ENCODE measurements around the gene FAM111A. TPM values are rescaled to one million over a fixed set of nuclear protein-coding genes. Genes with fewer than 3 reads are reported as not detected.
A peak's percentile ranks its signal among the peaks of the same experiment; 100 is the strongest.

Gene FAM111A
- total and polyA plus RNA-seq, 9 of the 15 experiments (the other 6 are each of a cell fraction or from before 2014, with no cell fraction given): 14.8 to 30.6 (median 20.1) TPM

- no peaks in the 10 kb centered on the region for H3K79me2 ChIP-seq (ENCODE audit: control insufficient read depth, insufficient read depth, low read length)
- H3K4me3 ChIP-seq: no peak overlapping the region
- ChIA-PET CTCF (ENCODE audit: low intra/inter-chr PET ratio) (interaction anchor here (0.7 kb wide), 1 partner anchor 524 kb away, joined by 3 read pairs; no protein-coding TSS in a partner anchor), POLR2A (no interaction called here)
- FAIRE-seq: peak; percentile 87
- H3K4me2 ChIP-seq (ENCODE audit: insufficient read depth, low read length): no peak overlapping the region
- peak; percentile 88 for ATAC-seq
- 11% methylated on average over 5 of the region's 5 CpGs for WGBS (ENCODE audit: insufficient coverage, low coverage, missing lambda C conversion rate)
- DNase-seq (ENCODE audit: extremely low read depth in 1 of 4, low spot score in 3 of 4): peak; percentile 15 to 66 (median 18)
- TF ChIP-seq SMC3 (conservative IDR thresholded peaks at IDR 0.05; ENCODE audit: insufficient read depth, low read depth, low read length): peak; percentile 49; the same call in 1 of the 2 replicates
- TF ChIP-seq, protein P1, sequence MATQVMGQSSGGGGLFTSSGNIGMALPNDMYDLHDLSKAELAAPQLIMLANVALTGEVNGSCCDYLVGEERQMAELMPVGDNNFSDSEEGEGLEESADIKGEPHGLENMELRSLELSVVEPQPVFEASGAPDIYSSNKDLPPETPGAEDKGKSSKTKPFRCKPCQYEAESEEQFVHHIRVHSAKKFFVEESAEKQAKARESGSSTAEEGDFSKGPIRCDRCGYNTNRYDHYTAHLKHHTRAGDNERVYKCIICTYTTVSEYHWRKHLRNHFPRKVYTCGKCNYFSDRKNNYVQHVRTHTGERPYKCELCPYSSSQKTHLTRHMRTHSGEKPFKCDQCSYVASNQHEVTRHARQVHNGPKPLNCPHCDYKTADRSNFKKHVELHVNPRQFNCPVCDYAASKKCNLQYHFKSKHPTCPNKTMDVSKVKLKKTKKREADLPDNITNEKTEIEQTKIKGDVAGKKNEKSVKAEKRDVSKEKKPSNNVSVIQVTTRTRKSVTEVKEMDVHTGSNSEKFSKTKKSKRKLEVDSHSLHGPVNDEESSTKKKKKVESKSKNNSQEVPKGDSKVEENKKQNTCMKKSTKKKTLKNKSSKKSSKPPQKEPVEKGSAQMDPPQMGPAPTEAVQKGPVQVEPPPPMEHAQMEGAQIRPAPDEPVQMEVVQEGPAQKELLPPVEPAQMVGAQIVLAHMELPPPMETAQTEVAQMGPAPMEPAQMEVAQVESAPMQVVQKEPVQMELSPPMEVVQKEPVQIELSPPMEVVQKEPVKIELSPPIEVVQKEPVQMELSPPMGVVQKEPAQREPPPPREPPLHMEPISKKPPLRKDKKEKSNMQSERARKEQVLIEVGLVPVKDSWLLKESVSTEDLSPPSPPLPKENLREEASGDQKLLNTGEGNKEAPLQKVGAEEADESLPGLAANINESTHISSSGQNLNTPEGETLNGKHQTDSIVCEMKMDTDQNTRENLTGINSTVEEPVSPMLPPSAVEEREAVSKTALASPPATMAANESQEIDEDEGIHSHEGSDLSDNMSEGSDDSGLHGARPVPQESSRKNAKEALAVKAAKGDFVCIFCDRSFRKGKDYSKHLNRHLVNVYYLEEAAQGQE (IDR thresholded peaks at IDR 0.05; ENCODE audit: borderline replicate concordance): peak; percentile 31; the same call in 1 of the 2 replicates
- TF ChIP-seq, protein P1 (CRISPR knock-in tag; IDR thresholded peaks at IDR 0.05; ENCODE audit: low read depth): no peak
- no peak for TF ChIP-seq CAMTA2 (CRISPR knock-in tag; conservative IDR thresholded peaks at IDR 0.05)
- TF ChIP-seq, protein P2, sequence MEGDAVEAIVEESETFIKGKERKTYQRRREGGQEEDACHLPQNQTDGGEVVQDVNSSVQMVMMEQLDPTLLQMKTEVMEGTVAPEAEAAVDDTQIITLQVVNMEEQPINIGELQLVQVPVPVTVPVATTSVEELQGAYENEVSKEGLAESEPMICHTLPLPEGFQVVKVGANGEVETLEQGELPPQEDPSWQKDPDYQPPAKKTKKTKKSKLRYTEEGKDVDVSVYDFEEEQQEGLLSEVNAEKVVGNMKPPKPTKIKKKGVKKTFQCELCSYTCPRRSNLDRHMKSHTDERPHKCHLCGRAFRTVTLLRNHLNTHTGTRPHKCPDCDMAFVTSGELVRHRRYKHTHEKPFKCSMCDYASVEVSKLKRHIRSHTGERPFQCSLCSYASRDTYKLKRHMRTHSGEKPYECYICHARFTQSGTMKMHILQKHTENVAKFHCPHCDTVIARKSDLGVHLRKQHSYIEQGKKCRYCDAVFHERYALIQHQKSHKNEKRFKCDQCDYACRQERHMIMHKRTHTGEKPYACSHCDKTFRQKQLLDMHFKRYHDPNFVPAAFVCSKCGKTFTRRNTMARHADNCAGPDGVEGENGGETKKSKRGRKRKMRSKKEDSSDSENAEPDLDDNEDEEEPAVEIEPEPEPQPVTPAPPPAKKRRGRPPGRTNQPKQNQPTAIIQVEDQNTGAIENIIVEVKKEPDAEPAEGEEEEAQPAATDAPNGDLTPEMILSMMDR (IDR thresholded peaks at IDR 0.05 in 2 of 3, conservative IDR thresholded peaks at IDR 0.05 in 1 of 3; ENCODE audit: insufficient read depth in 2 of 3, low read depth in 1 of 3, low read length in 3 of 3): peak; percentile 56 to 63 (median 59); a peak in 5 of 6 replicates
- TF ChIP-seq RAD21 (CRISPR knock-in tag; conservative IDR thresholded peaks at IDR 0.05 in 1 of 2, IDR thresholded peaks at IDR 0.05 in 1 of 2): peak; percentile 41 to 52
- no peak for TF ChIP-seq HDAC3 (IDR thresholded peaks at IDR 0.05; ENCODE audit: borderline replicate concordance, partially characterized antibody)
- no peak for TF ChIP-seq GTF2E2 (tag; IDR thresholded peaks at IDR 0.05)
- H4K20me1 ChIP-seq (replicated peaks; ENCODE audit: control insufficient read depth, insufficient read depth, low read length): no peaks in the 10 kb centered on the region
- H3K36me3 ChIP-seq (ENCODE audit: control insufficient read depth, insufficient read depth, low read length): no peaks in the 10 kb centered on the region
- no peaks in the 10 kb centered on the region; a peak in 1 of 5 replicates for H3K27me3 ChIP-seq (ENCODE audit: control insufficient read depth in 2 of 2, insufficient read depth in 2 of 2, low read length in 2 of 2)
- no peak overlapping the region for H3K9ac ChIP-seq (ENCODE audit: insufficient read depth in 1 of 2, low read depth in 2 of 2, low read length in 2 of 2)
- intact Hi-C loops (cut with micrococcal nuclease): loop anchor here (1.0 kb wide), 2 partner anchors 39 to 61 kb away; no protein-coding TSS in a partner anchor
- no peak overlapping the region for H2AFZ ChIP-seq (ENCODE audit: low read depth, low read length)
- no peaks in the 10 kb centered on the region for H3K9me3 ChIP-seq (replicated peaks; ENCODE audit: control insufficient read depth, insufficient read depth, low read depth, low read length)
- in situ Hi-C loops (cut with MboI): no loop called here
- H3K9me1 ChIP-seq (ENCODE audit: control insufficient read depth, insufficient read depth, low read length): no peaks in the 10 kb centered on the region
- no TSS peak for BruUV-seq (replicated peaks)
- no peak overlapping the region for H3K27ac ChIP-seq (ENCODE audit: extremely low read depth, low read depth, low read length)
- H3K4me1 ChIP-seq (replicated peaks in 1 of 2; ENCODE audit: control insufficient read depth in 2 of 2, insufficient read depth in 2 of 2, low read length in 2 of 2): peaks cover 0 to 2% of the 10 kb centered on the region in 2 experiments; a peak in 1 of 5 replicates
These were observed 45.4 kb upstream of the FAM111A start for GRCh38 chr11:59097113-59097708.
